HG03457 (cell line): Measurements from ENCODE around the gene KRTAP17-1.
"Not testable (repeated sequence)": the region's sequence is repeated elsewhere in the genome, so short reads cannot be mapped to it uniquely, and the experiment has no call there.

Source experiments
- ATAC-seq: cut with Tn5 transposase; IDR thresholded peaks from one replicate; pipeline ENCODE4 v1.9.1; 2021; ENCODE audit warnings: moderate number of reproducible peaks; ENCODE audit not compliant: unreplicated experiment

Gene KRTAP17-1

DNA sequence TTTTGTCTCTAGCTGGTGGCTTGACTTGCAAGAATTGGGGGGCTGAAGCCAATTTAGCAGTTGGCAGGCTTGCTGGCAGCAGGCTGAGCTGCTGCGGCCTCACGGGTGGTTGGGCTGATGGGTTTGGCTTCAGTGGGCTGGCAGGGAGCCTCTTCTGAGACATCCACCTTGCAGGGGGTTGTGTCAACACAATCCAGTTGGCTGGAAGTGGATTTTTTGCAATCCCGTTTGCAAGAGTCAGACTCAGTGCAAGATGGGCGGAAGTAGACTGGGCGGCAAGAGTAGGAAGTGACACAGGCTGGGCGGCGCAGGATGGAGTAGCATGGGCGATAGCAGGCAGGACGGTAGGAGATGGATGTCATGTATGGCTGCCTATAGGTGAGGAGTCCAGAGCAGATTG lies 7.9 kb downstream of the KRTAP17-1 start:
- no peak for ATAC-seq

DNA sequence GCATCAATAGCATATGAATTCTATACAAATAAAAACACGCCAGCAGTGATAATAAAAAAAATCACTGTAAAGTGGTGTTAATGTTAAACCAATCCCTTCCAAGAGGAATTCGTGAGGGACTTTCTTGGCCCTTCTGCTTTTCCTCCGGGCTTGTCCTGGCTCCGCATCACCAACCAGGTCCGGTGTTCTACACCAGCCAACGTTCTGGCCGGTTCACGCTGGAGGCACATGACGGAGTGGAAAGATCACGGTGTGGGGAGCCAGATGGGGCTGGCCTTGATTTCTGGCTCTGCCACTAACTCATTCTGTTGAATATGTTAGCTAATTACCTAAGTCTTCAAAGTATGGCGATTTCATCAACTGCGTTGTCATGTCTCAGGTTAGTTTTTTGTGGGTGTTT lies 11.4 kb downstream of the KRTAP17-1 start:
- no peak for ATAC-seq

DNA sequence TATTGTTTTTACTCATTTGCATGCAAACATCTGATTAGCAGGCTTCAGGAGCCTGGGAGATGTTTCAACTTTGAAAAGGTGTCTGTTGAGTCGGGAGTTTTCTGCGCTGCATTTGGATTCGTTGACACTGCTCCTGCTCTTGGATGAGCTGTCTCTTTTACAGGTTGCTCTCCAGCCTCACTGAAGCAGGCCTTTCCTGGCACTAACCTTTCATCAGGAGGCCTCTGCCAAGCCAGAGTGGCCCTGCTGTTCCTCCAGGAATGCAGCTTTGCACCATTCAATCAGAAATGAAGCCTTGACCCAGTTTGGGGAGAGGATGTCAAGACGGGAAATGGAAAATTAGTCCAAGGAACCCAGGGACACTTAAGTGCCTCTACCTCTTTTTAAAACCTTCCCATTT lies 12.5 kb downstream of the KRTAP17-1 start:
- ATAC-seq, result no peak

DNA sequence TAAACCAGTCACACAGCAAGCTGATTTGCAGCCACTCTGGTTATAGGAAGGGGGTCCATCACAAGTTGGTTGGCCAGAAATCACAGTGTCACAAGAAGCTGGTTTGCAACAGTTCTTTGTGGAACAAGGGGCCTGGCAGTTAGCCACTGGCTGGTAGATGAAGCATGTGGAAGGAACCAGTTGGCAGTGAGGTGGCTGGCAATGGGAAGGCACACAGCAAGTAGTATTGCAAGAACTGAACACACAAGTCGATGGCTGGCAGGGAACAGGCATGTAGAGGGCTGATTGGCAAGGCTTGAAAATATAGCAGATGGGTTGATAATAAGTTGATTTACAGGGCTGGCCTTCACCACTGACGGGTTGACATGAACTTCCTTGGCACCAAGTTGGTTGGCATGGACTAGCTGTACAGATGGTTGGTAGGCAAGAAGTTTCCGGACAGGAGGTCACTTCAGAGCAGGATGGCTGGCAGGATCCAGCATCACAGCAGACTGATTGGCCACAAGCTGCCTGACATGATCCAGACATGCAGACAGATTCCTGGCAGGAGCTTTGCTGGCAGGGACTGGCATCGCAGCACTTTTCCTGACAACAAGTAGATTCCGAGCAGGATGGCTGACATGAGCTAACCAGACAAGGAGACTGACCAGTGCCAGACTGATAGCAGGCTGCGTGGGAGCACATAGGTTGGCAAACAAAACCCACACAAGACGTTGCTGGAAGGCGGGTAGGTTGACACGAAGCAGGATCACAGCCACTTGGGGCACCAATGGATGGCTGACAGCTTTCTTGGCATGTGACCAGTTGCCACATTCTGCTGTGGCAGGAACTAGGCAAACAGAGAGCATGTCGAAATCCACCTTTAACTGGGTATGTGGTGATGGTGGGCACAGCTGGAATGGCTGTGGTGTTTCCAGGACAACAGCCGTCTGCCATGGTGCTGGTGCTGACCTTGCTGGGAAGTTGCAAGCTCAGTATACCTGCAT lies 13.3 kb downstream of the KRTAP17-1 start, which contains the start of gene KRTAP29-1:
Gene KRTAP29-1, minus strand, starts transcription at position 936 of the 986 bp plus-strand sequence. Its CDS starts 0 bp downstream, at position 936.
- ATAC-seq, result no peak

DNA sequence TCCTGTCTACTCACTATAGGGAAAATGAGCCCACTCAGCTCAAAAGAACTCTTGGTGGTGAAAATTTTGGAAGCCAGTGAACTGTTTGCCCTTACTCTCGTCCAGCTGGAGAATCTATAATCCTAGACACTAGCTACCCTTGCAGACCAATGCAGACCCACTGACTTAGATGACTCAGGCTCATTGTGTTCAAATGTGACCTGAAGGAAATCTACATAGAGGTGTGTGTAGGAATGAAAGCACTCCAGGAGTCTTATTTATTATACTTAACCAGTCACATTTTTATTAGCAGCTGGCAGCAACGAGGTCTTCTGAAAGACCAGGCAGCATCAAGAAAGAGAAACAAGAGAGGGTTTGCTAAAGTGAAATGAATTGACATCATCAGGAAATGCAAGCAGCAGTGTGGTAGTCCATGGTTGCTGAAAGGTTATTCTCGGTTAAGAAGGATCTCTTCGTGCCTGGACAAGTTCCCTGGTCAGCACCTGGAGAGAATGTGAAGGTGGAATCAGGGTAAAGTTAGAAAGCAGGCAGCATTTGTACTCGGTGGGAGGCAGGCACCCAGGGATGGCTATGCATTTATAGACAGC lies 14.2 kb downstream of the KRTAP17-1 start:
- no peak for ATAC-seq

DNA sequence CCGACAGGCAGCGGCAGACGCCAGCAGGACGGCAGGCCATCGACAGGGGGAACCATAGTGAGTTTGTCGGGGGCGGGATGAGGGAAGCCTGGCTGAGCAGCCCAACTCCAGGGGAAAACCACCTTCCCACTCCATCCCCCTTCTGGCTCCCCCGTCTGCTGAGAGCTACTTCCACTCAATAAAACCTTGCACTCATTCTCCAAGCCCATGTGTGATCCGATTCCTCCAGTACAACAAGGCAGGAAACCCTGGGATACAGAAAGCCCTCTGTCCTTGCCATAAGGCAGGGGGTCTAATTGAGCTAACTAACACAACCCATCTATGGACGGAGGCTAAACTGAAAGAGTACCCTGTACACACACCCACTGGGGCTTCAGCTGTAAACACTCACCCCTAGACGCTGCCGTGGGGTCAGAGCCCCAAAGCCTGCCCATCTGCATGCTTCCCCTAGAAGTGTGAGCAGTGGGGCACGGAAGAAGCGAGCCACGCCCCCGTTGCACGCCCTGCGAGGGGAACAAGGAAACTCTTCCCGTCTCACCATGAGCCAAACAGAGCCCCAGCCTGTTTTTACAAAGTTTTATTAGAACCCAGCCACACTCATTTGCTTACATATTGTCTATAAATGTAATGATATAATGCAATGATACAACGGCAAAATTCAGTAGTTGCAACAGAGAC lies 16.9 kb downstream of the KRTAP17-1 start:
- no peak for ATAC-seq

DNA sequence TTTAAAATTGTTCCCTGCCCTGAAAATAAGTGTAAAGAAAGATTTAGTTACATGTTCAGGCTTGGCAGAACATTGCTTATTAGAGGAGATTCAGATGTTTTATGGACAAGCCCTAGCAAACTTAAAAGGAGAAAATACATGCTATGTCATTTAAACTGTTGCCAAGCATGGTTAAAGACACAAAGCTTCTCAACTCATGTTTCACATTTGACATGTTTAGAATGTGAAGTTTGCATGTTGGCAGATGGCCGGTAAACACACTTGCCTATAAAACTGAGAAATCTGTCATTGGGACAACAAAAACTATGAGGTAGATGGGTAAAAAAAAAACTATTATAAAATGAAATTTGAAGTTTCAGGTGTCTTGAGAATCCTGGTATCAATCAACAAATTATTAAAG lies 18.7 kb downstream of the KRTAP17-1 start:
- ATAC-seq, result no peak

DNA sequence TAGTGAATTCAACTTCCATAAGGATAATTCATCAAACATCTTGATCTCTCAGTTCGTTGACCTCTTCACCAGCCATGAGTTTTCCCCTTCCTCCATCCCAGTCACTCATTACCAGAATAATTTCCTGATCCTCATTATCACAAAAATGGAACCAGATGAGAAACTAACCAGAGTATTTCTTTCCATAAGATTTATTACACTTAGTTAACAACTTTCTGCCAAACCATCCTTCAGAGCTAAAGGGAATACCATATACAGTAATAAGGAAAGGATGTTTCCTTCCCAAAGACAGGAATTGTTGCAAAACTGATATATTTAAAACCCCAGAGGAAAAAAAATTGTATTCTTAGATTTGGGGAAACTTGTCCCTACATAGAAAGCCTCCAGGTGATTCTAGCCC lies 21.5 kb downstream of the KRTAP17-1 start:
- no peak for ATAC-seq

DNA sequence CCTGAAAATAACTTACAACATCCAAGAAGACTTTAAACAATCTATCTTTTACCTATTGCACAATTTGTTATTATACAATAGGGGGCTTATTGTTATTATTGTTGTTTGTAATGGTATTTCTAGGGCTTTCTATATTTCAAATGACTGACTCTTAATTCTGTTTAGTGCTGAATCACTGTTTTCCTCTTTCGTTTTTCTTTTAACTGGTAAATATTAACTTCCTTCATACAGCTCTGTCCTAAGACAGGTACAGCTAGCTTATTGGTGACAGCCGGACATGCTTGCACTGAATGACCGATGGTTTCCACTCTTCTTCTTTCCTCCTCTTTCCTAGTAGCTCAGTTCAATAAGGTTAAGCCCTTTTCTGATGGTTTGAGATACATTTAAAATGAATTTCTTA lies 28.5 kb downstream of the KRTAP17-1 start:
- no peak for ATAC-seq

DNA sequence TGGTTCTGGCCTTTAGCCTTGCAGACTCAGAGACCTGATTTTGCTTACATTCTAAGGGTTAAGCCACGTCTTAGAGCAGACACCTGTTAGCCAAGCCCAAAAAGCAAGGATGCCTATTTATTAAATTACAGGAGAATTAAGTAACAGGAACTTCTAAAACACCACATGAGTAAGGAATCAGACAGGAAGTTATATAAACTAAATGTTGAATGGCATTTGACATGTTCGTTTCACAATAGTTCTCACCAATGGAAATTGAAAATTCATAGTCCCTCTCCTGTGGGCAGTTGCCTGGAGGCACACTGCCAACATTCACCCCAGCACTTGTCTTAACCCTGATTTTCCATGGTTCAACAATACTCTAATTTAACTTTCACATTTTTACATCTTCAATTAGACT lies 31.0 kb downstream of the KRTAP17-1 start:
- no peak for ATAC-seq

DNA sequence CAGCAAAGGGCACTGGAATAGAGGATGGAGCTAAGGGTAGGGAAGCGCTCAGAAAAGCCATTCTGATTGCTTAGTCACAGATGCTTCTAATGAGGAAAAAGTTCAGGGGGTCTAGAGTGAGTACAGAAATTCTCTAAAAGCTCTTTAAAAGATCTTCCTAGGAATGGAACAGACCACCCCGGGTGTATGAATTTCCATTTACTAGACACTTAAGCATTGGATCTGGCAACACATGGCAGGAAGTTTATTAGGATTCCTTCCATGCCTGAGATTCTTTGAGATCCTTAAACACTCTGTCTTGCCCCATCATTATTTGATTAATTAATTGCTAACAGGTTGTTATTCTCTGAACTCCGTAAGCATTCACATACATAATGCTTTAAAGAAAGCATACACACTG lies 31.5 kb downstream of the KRTAP17-1 start:
- no peak for ATAC-seq

DNA sequence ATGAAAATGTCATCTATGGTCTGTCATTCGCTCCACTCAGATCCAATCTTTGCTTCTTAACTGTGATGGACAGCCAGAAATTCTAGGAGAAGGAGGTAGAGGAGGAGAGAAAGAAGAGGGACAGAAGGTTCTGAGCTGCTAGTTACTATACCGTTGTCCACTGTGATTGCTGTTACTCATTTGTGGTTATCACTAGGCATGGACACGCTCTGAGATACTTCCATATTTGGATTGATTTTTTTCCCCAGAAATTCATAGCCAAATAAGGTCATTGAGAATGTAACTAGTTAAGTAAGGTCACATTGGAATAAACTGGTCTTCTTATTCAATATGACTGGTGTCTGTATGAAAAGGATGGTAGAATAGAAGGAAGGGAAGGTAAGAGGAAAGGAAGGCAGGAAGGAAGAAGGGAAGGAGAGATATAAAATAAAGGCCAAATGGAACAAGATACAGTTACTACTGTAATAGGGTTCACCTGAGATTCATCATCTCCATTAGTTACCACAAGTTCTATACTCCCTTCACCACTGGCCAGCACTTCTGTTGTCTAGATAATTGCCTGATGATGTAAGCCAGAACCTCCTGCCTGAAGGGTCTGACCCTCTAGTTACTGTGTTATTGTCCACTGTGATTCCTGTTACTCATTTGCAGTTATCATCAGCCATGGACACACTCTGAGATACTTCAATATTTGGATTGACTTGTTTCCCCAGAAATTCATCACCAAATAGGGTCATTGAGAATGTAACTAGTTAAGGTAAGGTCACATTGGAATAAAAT lies 37.1 kb downstream of the KRTAP17-1 start:
- no peak for ATAC-seq

DNA sequence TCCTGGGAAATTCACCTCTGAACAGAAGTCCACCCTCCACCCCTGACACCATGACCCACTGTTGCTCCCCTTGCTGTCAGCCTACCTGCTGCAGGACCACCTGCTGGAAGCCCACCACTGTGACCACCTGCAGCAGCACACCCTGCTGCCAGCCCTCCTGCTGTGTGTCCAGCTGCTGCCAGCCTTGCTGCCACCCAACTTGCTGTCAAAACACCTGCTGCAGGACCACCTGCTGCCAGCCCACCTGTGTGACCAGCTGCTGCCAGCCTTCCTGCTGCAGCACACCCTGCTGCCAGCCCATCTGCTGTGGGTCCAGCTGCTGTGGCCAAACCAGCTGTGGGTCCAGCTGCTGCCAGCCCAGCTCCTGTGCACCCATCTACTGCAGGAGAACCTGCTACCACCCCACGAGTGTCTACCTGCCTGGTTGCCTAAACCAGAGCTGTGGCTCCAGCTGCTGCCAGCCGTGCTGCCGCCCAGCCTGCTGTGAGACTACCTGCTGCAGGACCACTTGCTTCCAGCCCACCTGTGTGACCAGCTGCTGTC lies 39.8 kb downstream of the KRTAP17-1 start, which contains the start of gene KRTAP9-7:
Gene KRTAP9-7, plus strand, starts transcription at position 51 of the 543 bp plus-strand sequence. Its CDS starts 0 bp downstream, at position 51.
- not testable (repeated sequence) for ATAC-seq

DNA sequence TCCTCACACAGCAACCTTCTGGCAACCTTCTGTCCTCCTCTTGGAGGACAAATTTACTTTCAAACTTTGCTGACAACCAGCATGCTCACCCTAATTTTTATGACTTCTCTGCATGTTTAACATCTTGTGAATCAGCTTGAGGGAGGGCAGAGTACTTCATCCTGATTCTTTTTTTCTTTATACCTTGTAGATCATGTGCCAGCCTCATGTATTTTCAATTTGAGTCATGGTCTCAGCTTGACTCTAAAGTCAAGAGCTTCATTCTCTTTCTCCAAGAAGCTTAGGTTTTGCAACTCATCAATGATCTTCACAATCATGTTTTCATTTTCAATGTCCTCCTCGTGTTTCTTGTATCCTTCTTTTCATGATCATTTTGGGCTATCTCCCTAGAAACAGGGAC lies 43.7 kb downstream of the KRTAP17-1 start:
- no peak for ATAC-seq

DNA sequence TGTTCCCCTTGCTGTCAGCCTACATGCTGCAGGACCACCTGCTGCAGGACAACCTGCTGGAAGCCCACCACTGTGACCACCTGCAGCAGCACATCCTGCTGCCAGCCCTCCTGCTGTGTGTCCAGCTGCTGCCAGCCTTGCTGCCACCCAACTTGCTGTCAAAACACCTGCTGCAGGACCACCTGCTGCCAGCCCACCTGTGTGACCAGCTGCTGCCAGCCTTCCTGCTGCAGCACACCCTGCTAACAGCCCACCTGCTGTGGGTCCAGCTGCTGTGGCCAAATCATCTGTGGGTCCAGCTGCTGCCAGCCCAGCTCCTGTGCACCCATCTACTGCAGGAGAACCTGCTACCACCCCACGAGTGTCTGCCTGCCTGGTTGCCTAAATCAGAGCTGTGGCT lies 44.2 kb downstream of the KRTAP17-1 start:
- ATAC-seq, result not testable (repeated sequence)

DNA sequence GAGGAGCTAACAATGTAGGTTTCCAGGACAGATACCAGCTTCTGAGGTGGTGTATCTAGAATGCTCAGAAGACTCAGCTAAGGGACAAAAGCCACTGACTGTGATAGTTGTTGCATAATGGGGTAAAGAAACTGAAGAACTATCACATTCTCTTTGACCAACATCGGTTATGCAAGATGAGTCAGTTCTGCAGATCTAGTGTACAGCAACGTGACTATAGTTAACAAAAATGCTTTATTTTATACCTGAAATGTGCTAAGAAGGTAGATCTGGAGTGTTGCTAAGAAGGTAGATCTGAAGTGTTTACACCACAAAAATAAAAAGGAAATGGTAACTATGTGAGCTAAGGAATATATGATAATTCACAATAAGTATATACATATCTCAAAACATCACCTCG lies 47.8 kb downstream of the KRTAP17-1 start:
- ATAC-seq, result no peak

DNA sequence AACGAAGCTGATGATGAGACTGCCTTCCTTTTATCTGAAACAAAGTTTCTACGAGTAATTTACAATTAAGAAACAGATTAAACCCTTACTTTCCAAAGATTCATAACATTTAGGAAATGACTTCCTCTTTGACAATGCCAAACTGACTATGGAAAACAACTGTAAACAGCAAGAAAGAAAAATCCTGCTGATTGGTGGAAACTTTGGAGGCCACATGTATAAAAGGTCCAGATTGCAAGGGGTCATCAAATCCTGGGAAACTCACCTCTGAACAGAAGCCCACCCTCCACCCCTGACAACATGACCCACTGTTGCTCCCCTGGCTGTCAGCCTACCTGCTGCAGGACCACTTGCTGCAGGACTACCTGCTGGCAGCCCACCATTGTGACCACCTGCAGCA lies 50.4 kb downstream of the KRTAP17-1 start, which contains the start of gene KRTAP9-6:
Gene KRTAP9-6, plus strand, starts transcription at position 301 of the 400 bp plus-strand sequence. Its CDS starts 0 bp downstream, at position 301.
- no peak for ATAC-seq
